NCI-H526 treated with DMSO at 0.1 percent for 48 hours (cell line): ENCODE measurements around the gene SARS2.
A peak's percentile ranks its signal among the peaks of the same experiment; 100 is the strongest.
"Not testable (repeated sequence)": the region's sequence is repeated elsewhere in the genome, so short reads cannot be mapped to it uniquely, and the experiment has no call there.

Experiments
- DNase-seq: peaks from one replicate; lab custom pipeline; 2025; lab: John Stamatoyannopoulos, UW

The SARS2 gene

DNA sequence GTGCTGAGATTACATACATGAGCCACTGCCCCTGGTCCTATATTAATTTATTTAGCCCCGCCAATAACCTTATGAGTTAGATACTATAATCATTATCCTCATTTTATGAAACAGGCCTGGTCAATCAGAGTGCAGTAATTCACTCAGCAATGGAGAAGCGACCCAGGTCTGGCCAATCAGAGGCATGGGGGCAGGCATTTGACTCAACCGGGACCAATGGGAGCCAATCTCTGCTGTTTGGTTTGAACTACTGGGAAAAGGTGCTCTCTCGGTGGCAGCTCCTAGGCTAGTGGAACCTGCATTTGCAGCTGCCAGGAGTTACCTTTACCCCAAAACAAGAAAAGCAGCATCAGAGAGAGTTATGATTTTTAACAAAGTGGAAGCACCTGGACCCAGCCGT is 37.7 kb downstream of the SARS2 start:
- DNase-seq, result no peak

DNA sequence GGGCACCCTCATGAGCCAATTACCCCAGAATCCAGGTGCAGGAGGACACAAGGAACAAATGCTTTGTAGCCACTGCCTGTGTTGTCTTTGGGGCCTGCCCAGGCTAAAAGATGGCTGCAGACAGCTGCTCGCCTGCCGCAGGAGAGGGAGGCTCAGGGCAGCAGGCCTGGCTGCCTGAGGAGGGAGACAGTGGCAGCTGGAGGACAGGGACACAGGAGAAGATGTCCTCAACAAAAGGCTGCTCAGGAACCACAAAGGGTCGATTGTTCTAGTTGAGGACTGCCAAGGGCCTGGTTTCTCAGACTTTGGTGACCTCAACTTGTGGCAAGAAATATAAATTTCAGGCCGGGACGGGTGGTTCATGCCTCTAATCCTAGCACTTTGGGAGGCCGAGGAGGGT is 38.8 kb downstream of the SARS2 start:
- no peak for DNase-seq

DNA sequence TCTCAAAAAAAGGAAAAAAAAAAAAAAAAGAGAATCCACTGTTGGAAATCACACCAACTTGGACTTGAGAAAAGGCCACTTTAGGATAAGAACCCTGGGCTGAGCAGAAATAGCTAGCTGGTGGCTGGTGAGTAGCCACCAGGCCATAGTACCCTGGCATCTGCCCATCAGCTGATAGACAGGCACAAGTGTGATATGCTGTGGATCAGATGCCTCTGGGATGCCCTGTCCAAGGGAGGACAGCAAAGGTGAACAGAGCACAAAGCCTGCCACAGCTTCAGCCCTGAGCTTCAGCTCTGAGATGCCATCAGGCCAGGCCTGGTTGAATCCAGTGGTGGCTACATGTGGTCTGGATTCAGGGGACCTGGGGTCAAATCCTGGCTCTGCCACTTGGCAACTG is 39.9 kb downstream of the SARS2 start:
- DNase-seq, result no peak

DNA sequence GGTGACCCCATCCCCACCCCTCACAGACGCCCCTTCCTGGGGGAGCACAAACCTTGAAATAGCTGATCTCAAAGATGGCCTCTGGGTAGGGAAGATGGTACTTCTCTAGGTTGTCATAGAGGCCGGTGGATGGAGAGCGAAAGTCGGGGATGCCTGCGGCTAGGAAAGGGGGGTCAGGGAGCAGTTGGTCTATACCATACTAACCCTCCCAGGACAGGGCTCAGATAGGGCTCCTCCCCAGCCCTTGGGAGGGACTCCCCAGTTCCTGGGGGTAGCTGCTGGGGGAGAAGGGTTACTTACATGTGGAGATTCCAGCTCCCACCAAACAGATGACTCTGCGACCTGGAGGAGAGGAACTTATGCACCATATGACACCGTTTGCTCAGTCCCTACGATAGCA is 40.8 kb downstream of the SARS2 start:
- no peak for DNase-seq

- no peak for DNase-seq
Observed at GRCh38 chr19:38888876-38889275, 41.7 kb downstream of the SARS2 start.

- not testable (repeated sequence) for DNase-seq
Observed at GRCh38 chr19:38884691-38885090, 45.9 kb downstream of the SARS2 start.

DNA sequence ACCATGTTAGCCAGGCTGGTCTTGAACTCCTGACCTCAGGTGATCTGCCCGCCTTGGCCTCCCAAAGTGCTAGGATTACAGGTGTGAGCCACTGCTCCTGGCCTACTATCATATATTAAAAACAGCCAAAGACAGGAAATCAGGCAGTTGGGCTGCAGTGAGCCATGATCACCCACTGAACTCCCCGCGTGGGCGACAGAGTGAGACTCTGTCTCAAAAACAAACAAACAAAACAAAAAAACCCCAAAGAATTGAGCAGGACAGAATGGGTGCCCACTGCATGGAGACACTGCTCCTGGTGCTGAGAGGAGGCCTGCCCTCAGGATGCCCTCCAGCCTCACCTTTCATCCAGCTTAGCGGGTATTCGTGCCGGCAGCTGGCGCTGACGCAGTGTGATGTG is 47.3 kb downstream of the SARS2 start:
- no peak for DNase-seq

- DNase-seq, result no peak
Observed at GRCh38 chr19:38880882-38881609, 49.5 kb downstream of the SARS2 start.

GRCh38 chr19:38880076-38880881 is 50.3 kb downstream of the SARS2 start:
- DNase-seq, result no peak

GRCh38 chr19:38879400-38879751 is 51.2 kb downstream of the SARS2 start:
- DNase-seq, result no peak

- DNase-seq, result no peak
Observed at GRCh38 chr19:38878575-38879399, 51.8 kb downstream of the SARS2 start.

GRCh38 chr19:38877781-38878574 is 52.6 kb downstream of the SARS2 start, which contains the start of gene RINL:
Gene RINL (minus strand): TSS chr19:38878275. CDS start chr19:38876742, 1,533 bp downstream.
- peak; percentile 14 for DNase-seq

DNA sequence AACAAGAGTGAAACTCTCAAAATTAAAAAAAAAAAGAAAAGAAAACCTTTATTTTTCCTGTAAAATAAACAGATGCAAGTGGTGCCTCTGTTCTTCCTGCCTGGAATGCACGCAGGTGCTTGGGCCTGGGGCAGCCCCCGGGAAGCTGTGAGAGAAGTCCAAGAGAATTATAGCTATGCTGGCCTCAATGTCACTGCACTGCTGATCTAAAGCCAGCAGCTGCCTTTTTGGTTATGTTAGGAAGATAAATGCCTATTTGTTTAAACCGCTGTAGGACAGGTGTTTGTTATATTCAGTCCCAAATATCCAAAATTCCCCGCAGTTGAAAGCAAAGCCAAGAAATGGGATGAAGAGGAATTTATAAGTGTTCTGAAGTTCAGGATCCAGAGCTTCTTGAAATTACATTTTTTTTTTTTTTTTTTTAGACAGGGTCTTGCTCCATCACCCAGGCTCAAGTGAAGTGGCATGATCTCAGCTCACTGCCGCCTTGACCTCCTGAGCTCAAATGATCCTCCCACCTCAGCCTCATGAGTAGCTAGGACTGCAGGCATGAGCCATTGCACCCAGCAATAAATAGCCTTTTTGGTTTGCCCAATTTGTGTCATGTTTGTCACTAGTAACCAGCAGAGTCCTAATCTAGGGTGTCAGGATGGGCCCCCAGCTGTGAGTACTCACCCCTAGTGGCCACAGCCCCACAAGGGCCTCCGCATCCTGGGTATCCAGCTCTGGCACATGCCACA is 54.7 kb downstream of the SARS2 start:
- no peak for DNase-seq

DNA sequence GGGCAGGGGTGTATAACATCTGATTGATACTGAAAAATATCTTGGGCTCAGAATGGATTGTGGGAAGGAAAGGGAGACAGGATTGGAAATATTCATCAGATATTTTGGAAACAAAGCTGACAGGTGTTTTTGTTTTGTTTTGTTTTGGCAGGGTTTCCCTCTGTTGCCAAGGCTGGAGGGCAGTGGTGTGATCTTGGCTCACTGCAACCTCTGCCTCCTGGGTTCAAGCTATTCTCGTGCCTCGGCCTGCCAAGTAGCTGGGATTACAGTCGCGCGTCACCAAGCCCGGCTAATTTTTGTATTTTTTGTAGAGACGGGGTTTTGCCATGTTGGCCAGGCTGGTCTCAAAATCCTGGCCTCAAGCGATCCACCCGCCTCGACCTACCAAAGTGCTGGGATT is 57.2 kb downstream of the SARS2 start:
- DNase-seq, result not testable (repeated sequence)

DNA sequence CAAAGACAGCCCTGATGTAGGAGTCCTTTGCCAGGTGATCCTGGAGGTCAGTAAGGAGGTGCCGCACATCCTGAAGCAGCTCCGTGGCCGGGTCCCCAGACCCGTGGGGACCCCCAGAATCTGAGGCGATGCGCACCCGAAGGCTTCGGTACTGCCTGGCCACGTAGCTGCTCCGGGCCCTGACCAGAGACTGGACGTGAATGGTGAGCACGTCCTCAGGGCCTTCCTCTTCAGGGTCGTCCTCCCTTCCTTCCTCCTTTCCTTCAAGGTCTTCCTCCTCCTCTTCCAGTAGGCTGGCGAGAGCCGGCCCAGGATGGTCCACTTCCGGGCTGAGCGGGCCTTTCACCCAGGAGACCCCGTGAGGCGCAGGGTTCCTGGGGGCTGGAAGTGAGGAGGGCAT is 60.0 kb downstream of the SARS2 start:
- DNase-seq, result no peak

DNA sequence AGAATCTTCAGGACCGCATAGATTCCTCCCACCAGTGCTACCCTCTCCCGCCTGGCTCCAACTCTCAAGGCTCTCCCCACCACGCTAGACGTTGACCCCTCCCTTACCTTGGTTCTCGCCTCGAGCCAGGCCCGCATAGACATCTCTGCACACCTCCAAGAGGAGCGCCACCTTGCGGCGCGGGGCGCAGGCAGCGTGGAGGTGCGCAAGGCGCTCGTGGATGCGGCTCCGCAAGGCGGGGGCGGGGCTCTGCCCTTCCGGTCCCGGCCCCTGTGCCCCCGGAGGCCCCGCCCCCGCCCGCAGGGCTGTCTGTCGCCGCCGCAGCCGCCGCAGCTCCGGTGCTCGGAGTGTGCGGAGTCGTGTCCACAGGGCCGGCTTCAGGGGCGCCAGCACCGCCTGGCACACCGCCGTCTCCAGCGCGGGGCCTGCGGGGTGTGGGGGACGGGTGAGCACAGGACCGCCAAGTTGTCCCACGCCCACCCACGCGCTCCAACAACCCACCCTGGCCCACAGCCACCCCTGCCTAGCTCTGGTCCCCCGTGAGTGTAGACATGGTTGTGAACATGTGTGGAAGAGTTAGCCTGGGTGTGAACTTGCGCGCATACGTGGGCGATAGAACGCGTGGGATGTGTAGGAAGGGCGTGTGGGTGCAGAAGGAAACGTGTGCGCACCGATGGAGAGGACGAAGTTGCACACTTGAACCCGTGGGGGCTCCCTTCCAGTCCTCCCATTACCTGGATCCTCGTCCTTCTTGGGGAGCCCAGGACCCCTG is 60.5 kb downstream of the SARS2 start:
- peak; percentile 83 for DNase-seq

DNA sequence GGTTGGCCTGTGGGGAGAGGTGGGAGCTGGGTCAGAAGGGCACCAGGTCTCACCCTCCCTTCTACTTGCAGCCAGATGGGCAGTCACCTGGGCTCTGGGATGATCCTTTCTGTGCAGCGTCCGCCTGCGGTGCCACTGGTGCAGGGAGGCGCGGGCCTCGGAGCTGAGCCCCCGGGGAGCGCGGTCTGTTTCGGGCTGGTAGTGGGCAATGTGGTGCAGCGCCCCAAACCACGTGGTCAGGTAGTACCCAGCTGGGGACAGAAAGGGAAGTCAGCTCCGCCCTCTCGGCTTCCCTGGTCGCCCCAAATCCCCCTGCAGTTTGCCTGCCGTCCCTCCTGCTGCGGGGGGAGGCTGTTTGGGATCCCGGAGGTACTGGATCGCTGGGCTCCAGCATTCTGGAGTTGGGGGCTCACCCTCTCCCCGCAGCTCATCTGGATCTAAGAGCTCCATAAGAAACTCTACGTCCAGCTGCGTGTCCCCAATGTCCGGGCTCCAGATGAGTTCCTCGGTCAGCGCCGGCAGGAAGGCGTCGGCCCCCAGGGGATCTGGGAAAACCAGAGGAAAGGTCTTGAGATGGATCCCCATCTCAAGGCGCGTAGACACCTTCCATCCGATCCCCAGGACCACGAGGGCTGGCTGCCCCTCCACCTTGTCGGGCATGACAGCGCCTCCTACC is 61.3 kb downstream of the SARS2 start:
- DNase-seq, result no peak

GRCh38 chr19:38868551-38868950 is 62.0 kb downstream of the SARS2 start:
- DNase-seq, result no peak

- no peak for DNase-seq
Observed at GRCh38 chr19:38867171-38867780, 63.3 kb downstream of the SARS2 start.
